Adrenal gland (tissue), 12 donors: Measurements from ENCODE around the gene S100A5. TPM values are rescaled to one million over a fixed set of nuclear protein-coding genes. Genes with fewer than 3 reads are reported as not detected.
"Not testable (repeated sequence)": the region's sequence is repeated elsewhere in the genome, so short reads cannot be mapped to it uniquely, and the experiment has no call there.

Experiments
- DNase-seq, 7 donors: peaks; one replicate each; pipeline ENCODE4 v3.0.0-alpha.2; 2019 to 2020
- H3K27ac ChIP-seq, 5 donors: fragments of 200-600 bp; sonication (generic) in 4 of 5; 1 replicate in 3 of 5; 2 replicates in 2 of 5; pipeline versions ENCODE4 v1.5.1 to v1.8.0; 2016 to 2020; ENCODE audit warnings: mild to moderate bottlenecking in 1 of 5
- H3K27me3 ChIP-seq: fragments of 200-600 bp; 2 replicates; pipeline ENCODE4 v1.8.0; 2021
- H3K36me3 ChIP-seq, 2 donors: fragments of 200-600 bp; replicated peaks in 1 of 2; 1 replicate in 1 of 2; 2 replicates in 1 of 2; pipeline versions ENCODE4 v1.5.1 to v1.8.0; 2018 to 2022
- H3K4me1 ChIP-seq, 2 donors: fragments of 200-600 bp; replicated peaks in 1 of 2; 1 replicate in 1 of 2; 2 replicates in 1 of 2; pipeline versions ENCODE4 v1.5.1 to v1.8.0; 2018 to 2021
- H3K4me3 ChIP-seq, 4 donors: fragments of 200-600 bp; sonication (generic) in 3 of 4; one replicate each; pipeline ENCODE4 v1.5.1; 2016 to 2018
- H3K9me3 ChIP-seq, 3 donors: fragments of 200-600 bp; sonication (generic) in 1 of 3; replicated peaks in 1 of 3; 1 replicate in 2 of 3; 2 replicates in 1 of 3; pipeline versions ENCODE4 v1.5.1 to v1.8.0; 2016 to 2021
- POLR2A ChIP-seq, 2 donors: fragments of 450-650 bp; IDR thresholded peaks; one replicate each; pipeline ENCODE4 v1.6.1; 2017; ENCODE audit warnings: antibody characterized with exemption in 2 of 2, mild to moderate bottlenecking in 2 of 2, moderate library complexity in 1 of 2
- WGBS, 4 donors: extraction: QIAGEN DNeasy Blood & Tissue Kit in 2 of 4; methylation state at CpG; one replicate each; pipeline versions ENCODE4 v1.1.5 to v1.1.7; 2013 to 2017; 5-methylcytosine and 5-hydroxymethylcytosine counted together
- intact Hi-C, 2 donors: fragments of 100-400 bp; cut with DNase I; formaldehyde crosslinking; loops; one replicate each; pipeline versions ENCODE4 v1.14.1 to v1.15.0; 2022 to 2023
- polyA plus RNA-seq, 3 donors: library from polyadenylated mRNA; stranded (reverse); fragments of 200-250 nt in 2 of 3; fragments of 350-450 nt in 1 of 3; fragmentation: Illumina TruSeq in 1 of 3; extraction: RNeasy Lipid Tissue Mini Kit (QIAGEN cat#74804) in 1 of 3; gene quantifications; one replicate each; pipeline ENCODE4 v1.2.3, GENCODE V29; 2013 to 2014
- total RNA-seq, 9 donors: library from RNA; depleted of rRNA in 4 of 9; stranded (reverse); fragments of >200 nt in 4 of 9; fragments of 120-200 nt in 1 of 9; fragmentation: NEBNext Ultra II Directional in 1 of 9; extraction: Animal tissue kit (Norgen Biotek cat#: 25700) in 1 of 9; gene quantifications; one replicate each; pipeline versions ENCODE4 v1.1.0 to v1.2.4, GENCODE V29; 2013 to 2023
- TF ChIP-seq, protein P1 (sequence below), 6 experiments: fragments of 450-650 bp in 4 of 6; fragments of 200-600 bp in 2 of 6; sonication (generic) in 1 of 6; IDR thresholded peaks; 1 replicate in 5 of 6; 2 replicates in 1 of 6; pipeline versions ENCODE4 v1.5.1 to v1.8.0; 2016 to 2021; ENCODE audit warnings: antibody characterized with exemption in 6 of 6, mild to moderate bottlenecking in 2 of 6, moderate library complexity in 1 of 6
- donor health status: healthy with polysubstance abuse.
- donor health status: Bipolar disorder and iron deficiency.
- donor health status: DM: yes; HTN: yes; CAD: no.
- donor health status: DM: no; HTN: no; CAD: no.
- donor health status: DM: no; HTN: no; CAD: no.
- donor health status: DM: yes; HTN: yes; CAD: no.

Gene S100A5
- total and polyA plus RNA-seq, 12 donors = 0.17 TPM; not detected in 11

DNA sequence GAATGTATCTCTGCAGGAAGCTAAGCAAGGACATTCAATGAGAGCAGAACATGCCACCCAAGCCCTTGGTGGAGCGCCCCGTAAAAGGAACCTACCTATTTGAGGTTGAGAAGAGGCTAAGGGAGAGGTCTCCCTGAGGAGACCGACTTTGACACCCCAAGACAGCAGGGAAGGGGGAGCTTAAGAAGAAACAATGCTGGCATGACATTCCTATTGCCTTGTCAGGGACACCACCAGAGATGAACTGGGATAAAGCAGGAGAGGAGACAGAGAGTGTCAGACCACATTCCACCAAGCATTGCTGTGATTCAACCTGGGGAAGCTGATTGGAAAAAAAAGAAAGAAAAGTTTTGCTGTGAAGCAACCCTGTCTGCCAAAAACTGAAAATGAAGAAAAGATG lies 38.2 kb upstream of the S100A5 start:
- no peaks in the 10 kb centered on the region for H3K36me3 ChIP-seq
- H3K4me1 ChIP-seq = peaks cover 0 to 7% of the 10 kb centered on the region in 2 donors
- intact Hi-C loops = loop anchor here in 1 of 2 donors (10.0 kb wide), 2 partner anchors 86 to 196 kb away; partner anchors contain the start of gene SLC27A3
- H3K9me3 ChIP-seq = no peaks in the 10 kb centered on the region
- H3K27me3 ChIP-seq = no peaks in the 10 kb centered on the region
- WGBS, 4 donors = 59 to 66% (median 63%) methylated on average over 3 of the region's 3 CpGs
- no peak for DNase-seq
- no peak overlapping the region for H3K4me3 ChIP-seq
- no peak for TF ChIP-seq POLR2A (IDR thresholded peaks at IDR 0.05)
- TF ChIP-seq, protein P1, sequence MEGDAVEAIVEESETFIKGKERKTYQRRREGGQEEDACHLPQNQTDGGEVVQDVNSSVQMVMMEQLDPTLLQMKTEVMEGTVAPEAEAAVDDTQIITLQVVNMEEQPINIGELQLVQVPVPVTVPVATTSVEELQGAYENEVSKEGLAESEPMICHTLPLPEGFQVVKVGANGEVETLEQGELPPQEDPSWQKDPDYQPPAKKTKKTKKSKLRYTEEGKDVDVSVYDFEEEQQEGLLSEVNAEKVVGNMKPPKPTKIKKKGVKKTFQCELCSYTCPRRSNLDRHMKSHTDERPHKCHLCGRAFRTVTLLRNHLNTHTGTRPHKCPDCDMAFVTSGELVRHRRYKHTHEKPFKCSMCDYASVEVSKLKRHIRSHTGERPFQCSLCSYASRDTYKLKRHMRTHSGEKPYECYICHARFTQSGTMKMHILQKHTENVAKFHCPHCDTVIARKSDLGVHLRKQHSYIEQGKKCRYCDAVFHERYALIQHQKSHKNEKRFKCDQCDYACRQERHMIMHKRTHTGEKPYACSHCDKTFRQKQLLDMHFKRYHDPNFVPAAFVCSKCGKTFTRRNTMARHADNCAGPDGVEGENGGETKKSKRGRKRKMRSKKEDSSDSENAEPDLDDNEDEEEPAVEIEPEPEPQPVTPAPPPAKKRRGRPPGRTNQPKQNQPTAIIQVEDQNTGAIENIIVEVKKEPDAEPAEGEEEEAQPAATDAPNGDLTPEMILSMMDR (IDR thresholded peaks at IDR 0.05) = no peak
- no peak overlapping the region for H3K27ac ChIP-seq

GRCh38 chr1:153578490-153578889 lies 37.8 kb upstream of the S100A5 start:
- H3K27ac ChIP-seq = no peak overlapping the region
- TF ChIP-seq POLR2A (IDR thresholded peaks at IDR 0.05) = no peak
- TF ChIP-seq, protein P1 (IDR thresholded peaks at IDR 0.05) = no peak
- intact Hi-C loops = loop anchor here in 1 of 2 donors (10.0 kb wide), 2 partner anchors 86 to 196 kb away; partner anchors contain the start of gene SLC27A3
- H3K4me3 ChIP-seq = no peak overlapping the region
- peaks cover 0 to 7% of the 10 kb centered on the region in 2 donors for H3K4me1 ChIP-seq
- no peak for DNase-seq
- no peaks in the 10 kb centered on the region for H3K27me3 ChIP-seq
- H3K9me3 ChIP-seq = no peaks in the 10 kb centered on the region
- no peaks in the 10 kb centered on the region for H3K36me3 ChIP-seq

DNA sequence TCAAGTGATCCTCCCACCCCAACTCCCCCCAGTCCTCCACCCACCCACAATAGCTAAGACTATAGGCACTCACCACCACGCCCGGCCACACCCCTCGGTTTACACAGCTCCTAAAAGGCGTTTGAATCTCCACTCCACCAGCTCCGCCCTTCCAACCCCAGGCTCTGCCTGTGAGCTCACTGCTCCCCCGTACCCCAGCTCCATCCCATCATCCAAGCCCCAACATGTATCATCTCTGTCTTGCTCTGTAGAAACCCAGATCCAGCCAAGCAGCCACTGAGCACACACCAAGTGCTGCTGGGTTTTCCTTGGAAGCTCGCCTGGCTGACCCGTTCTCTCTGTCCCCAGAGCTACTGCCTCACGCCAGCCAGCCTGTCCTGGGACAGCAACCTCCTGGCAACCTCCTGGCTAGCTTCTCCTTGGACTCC lies 36.9 kb upstream of the S100A5 start:
- intact Hi-C loops = loop anchor here in 1 of 2 donors (10.0 kb wide), 2 partner anchors 87 to 197 kb away; partner anchors contain the start of gene SLC27A3
- Histone ChIP-seq H3K27me3 (no peaks in the 10 kb centered on the region), H3K9me3 (no peaks in the 10 kb centered on the region), H3K4me1 (peaks cover 5 to 15% of the 10 kb centered on the region in 2 donors), H3K4me3 (no peak overlapping the region), H3K27ac (no peak overlapping the region), H3K36me3 (no peaks in the 10 kb centered on the region)
- DNase-seq = no peak
- TF ChIP-seq, protein P1 (IDR thresholded peaks at IDR 0.05) = no peak
- no peak for TF ChIP-seq POLR2A (IDR thresholded peaks at IDR 0.05)
- WGBS, 4 donors = 76 to 82% (median 79%) methylated on average over 9 of the region's 9 CpGs

GRCh38 chr1:153577138-153577537 lies 36.4 kb upstream of the S100A5 start:
- Histone ChIP-seq H3K4me1 (peaks cover 6 to 18% of the 10 kb centered on the region in 2 donors), H3K4me3 (no peak overlapping the region), H3K9me3 (no peaks in the 10 kb centered on the region), H3K27ac (no peak overlapping the region), H3K27me3 (no peaks in the 10 kb centered on the region), H3K36me3 (no peaks in the 10 kb centered on the region)
- WGBS, 4 donors = 69 to 86% (median 78%) methylated on average over 4 of the region's 4 CpGs
- TF ChIP-seq, protein P1 (IDR thresholded peaks at IDR 0.05) = no peak
- TF ChIP-seq POLR2A (IDR thresholded peaks at IDR 0.05) = no peak
- DNase-seq = no peak
- intact Hi-C loops = loop anchor here in 1 of 2 donors (10.0 kb wide), 2 partner anchors 88 to 198 kb away; partner anchors contain the start of gene SLC27A3

- WGBS, 4 donors = 91 to 94% (median 93%) methylated on average over 9 to 10 of the region's 10 CpGs
- not testable (repeated sequence) for H3K36me3 ChIP-seq, H3K4me3 ChIP-seq, H3K27ac ChIP-seq, H3K9me3 ChIP-seq, H3K27me3 ChIP-seq, DNase-seq
- intact Hi-C loops = loop anchor here in 1 of 2 donors (10.0 kb wide), 2 partner anchors 89 to 199 kb away; partner anchors contain the start of gene SLC27A3
- peaks cover 6 to 18% of the 10 kb centered on the region in 2 donors for H3K4me1 ChIP-seq
Observed at GRCh38 chr1:153575497-153575896, 34.8 kb upstream of the S100A5 start.

DNA sequence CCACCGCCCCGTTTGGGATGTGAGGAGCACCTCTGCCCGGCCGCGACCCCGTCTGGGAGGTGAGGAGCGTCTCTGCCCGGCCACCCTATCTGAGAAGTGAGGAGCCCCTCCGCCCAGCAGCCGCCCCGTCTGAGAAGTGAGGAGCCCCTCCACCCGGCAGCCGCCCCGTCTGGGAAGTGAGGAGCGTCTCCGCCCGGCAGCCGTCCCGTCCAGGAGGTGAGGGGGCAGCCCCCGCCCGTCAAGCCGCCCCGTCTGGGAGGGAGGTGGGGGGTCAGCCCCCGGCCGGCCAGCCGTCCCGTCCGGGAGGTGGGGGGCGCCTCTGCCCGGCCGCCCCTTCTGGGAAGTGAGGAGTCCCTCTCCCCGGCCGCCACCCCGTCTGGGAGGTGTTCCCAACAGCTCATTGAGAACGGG lies 34.4 kb upstream of the S100A5 start:
- not testable (repeated sequence) for H3K36me3 ChIP-seq, H3K4me3 ChIP-seq, DNase-seq, H3K9me3 ChIP-seq, H3K27ac ChIP-seq, H3K27me3 ChIP-seq
- WGBS, 4 donors = 85 to 97% (median 90%) methylated on average over 10 to 35 of the region's 35 CpGs
- peaks cover 6 to 18% of the 10 kb centered on the region in 2 donors for H3K4me1 ChIP-seq
- intact Hi-C loops = loop anchor here in 1 of 2 donors (10.0 kb wide), 2 partner anchors 90 to 200 kb away; partner anchors contain the start of gene SLC27A3
